Small intestine (tissue), 7 donors: ENCODE measurements around the gene SMARCA2. TPM values are rescaled to one million over a fixed set of nuclear protein-coding genes. Genes with fewer than 3 reads are reported as not detected.

ENCODE experiments used
- DNase-seq, 2 donors: peaks; one replicate each; pipeline versions ENCODE4 v3.0.0 to v3.0.0-alpha.2; 2013
- FAIRE-seq: peaks from 2 replicates; lab custom pipeline; 2012; peaks lifted over from hg19 to GRCh38; lab: Jason Lieb, UNC
- H3K27ac ChIP-seq, 3 donors: one replicate each; pipeline ENCODE4 v1.5.1; 2013; ENCODE audit warnings: low read length in 2 of 3, mild to moderate bottlenecking in 2 of 3, control low read depth in 1 of 3, inconsistent platforms in 1 of 3, low read depth in 1 of 3, moderate library complexity in 1 of 3
- H3K27me3 ChIP-seq, 3 donors: one replicate each; pipeline ENCODE4 v1.6.1; 2013; ENCODE audit warnings: low read length in 3 of 3, inconsistent platforms in 1 of 3; ENCODE audit not compliant: control insufficient read depth in 3 of 3, insufficient read depth in 3 of 3
- H3K36me3 ChIP-seq, 3 donors: one replicate each; pipeline ENCODE4 v1.6.1; 2013; ENCODE audit warnings: low read length in 3 of 3, inconsistent platforms in 1 of 3, low read depth in 1 of 3, mild to moderate bottlenecking in 1 of 3, moderate library complexity in 1 of 3; ENCODE audit not compliant: control insufficient read depth in 3 of 3, insufficient read depth in 2 of 3
- H3K4me1 ChIP-seq, 3 donors: one replicate each; pipeline ENCODE4 v1.6.1; 2013; ENCODE audit warnings: low read length in 2 of 3, inconsistent platforms in 1 of 3, low read depth in 1 of 3, mild to moderate bottlenecking in 1 of 3, moderate library complexity in 1 of 3; ENCODE audit not compliant: control insufficient read depth in 3 of 3, insufficient read depth in 2 of 3
- H3K4me3 ChIP-seq, 3 donors: one replicate each; pipeline ENCODE4 v1.5.1; 2013; ENCODE audit warnings: low read length in 3 of 3, control low read depth in 1 of 3, inconsistent platforms in 1 of 3, low read depth in 1 of 3, mild to moderate bottlenecking in 1 of 3, moderate library complexity in 1 of 3
- H3K9me3 ChIP-seq, 2 donors: one replicate each; pipeline ENCODE4 v1.6.1; 2013; ENCODE audit warnings: low read depth in 1 of 2, low read length in 1 of 2; ENCODE audit not compliant: control insufficient read depth in 2 of 2, insufficient read depth in 1 of 2
- WGBS, 3 donors: extraction: QIAGEN DNeasy Blood & Tissue Kit; methylation state at CpG; one replicate each; pipeline ENCODE4 v1.1.7; 2013; 5-methylcytosine and 5-hydroxymethylcytosine counted together
- polyA plus RNA-seq, 4 donors: library from polyadenylated mRNA; stranded (reverse) in 3 of 4; unstranded in 1 of 4; fragments of 200-250 nt in 3 of 4; fragments of 120-200 nt in 1 of 4; gene quantifications; one replicate each; pipeline versions ENCODE4 v1.2.1 to v1.2.3, GENCODE V29; 2013
- donor health status: healthy with polysubstance abuse.
- donor health status: control.
- donor health status: control.
- donor health status: Bipolar disorder and iron deficiency.
- donor health status: healthy.

The SMARCA2 gene
- polyA plus RNA-seq, 4 donors = 28.2 to 58.7 (median 32.5) TPM

- no peaks in the 10 kb centered on the region for H3K9me3 ChIP-seq
- FAIRE-seq (no peak), DNase-seq (no peak)
- no peaks in the 10 kb centered on the region for H3K27me3 ChIP-seq
- H3K36me3 ChIP-seq = peaks cover 3 to 14% (median 10%) of the 10 kb centered on the region in 3 donors
- no peak overlapping the region for H3K27ac ChIP-seq
- H3K4me3 ChIP-seq = no peak overlapping the region
- H3K4me1 ChIP-seq = no peaks in the 10 kb centered on the region
- 58 to 62% (median 62%) methylated on average over 20 of the region's 20 CpGs for WGBS, 3 donors
These were observed 24.4 kb downstream of the SMARCA2 start for GRCh38 chr9:2039294-2040180.

GRCh38 chr9:2040828-2041227 is 25.7 kb downstream of the SMARCA2 start:
- DNase-seq (no peak), FAIRE-seq (no peak)
- H3K9me3 ChIP-seq = no peaks in the 10 kb centered on the region
- H3K36me3 ChIP-seq = peaks cover 3 to 12% (median 10%) of the 10 kb centered on the region in 3 donors
- H3K27ac ChIP-seq = no peak overlapping the region
- H3K4me1 ChIP-seq = no peaks in the 10 kb centered on the region
- WGBS, 3 donors = 90 to 93% (median 92%) methylated on average over 3 of the region's 3 CpGs
- no peak overlapping the region for H3K4me3 ChIP-seq
- no peaks in the 10 kb centered on the region for H3K27me3 ChIP-seq

- Histone ChIP-seq H3K4me3 (no peak overlapping the region), H3K27me3 (no peaks in the 10 kb centered on the region), H3K4me1 (no peaks in the 10 kb centered on the region), H3K9me3 (no peaks in the 10 kb centered on the region), H3K36me3 (peaks cover 3 to 14% (median 10%) of the 10 kb centered on the region in 3 donors), H3K27ac (no peak overlapping the region)
- 92 to 96% (median 92%) methylated on average over 2 of the region's 2 CpGs for WGBS, 3 donors
- DNase-seq = no peak
- FAIRE-seq = no peak
These were observed 26.6 kb downstream of the SMARCA2 start for GRCh38 chr9:2041736-2042135.

GRCh38 chr9:2043243-2043642 is 28.1 kb downstream of the SMARCA2 start:
- FAIRE-seq = no peak
- H3K36me3 ChIP-seq = peaks cover 0 to 18% (median 14%) of the 10 kb centered on the region in 3 donors
- DNase-seq = no peak
- H3K27me3 ChIP-seq = no peaks in the 10 kb centered on the region
- WGBS, 3 donors = 79 to 92% (median 86%) methylated on average over 4 of the region's 4 CpGs
- H3K4me3 ChIP-seq = no peak overlapping the region
- H3K27ac ChIP-seq = no peak overlapping the region
- no peaks in the 10 kb centered on the region for H3K9me3 ChIP-seq
- H3K4me1 ChIP-seq = no peaks in the 10 kb centered on the region

GRCh38 chr9:2043881-2044462 is 28.8 kb downstream of the SMARCA2 start:
- 65 to 87% (median 85%) methylated on average over 12 of the region's 12 CpGs for WGBS, 3 donors
- H3K27ac ChIP-seq = no peak overlapping the region
- FAIRE-seq = no peak
- H3K27me3 ChIP-seq = no peaks in the 10 kb centered on the region
- peaks cover 0 to 18% (median 14%) of the 10 kb centered on the region in 3 donors for H3K36me3 ChIP-seq
- no peaks in the 10 kb centered on the region for H3K9me3 ChIP-seq
- no peaks in the 10 kb centered on the region for H3K4me1 ChIP-seq
- DNase-seq = peak in 1 of 2 donors; percentile 49
- H3K4me3 ChIP-seq = no peak overlapping the region

- WGBS, 3 donors = 88 to 98% (median 95%) methylated on average over 43 to 54 of the region's 54 CpGs
- FAIRE-seq = no peak
These were observed 32.1 kb downstream of the SMARCA2 start for GRCh38 chr9:2047144-2047671.

GRCh38 chr9:2047916-2048315 is 32.8 kb downstream of the SMARCA2 start:
- Histone ChIP-seq H3K4me3 (no peak overlapping the region), H3K9me3 (no peaks in the 10 kb centered on the region), H3K36me3 (peaks cover 3 to 12% (median 8%) of the 10 kb centered on the region in 3 donors), H3K27me3 (no peaks in the 10 kb centered on the region), H3K4me1 (no peaks in the 10 kb centered on the region), H3K27ac (no peak overlapping the region)
- FAIRE-seq (no peak), DNase-seq (no peak)
- 92 to 98% (median 96%) methylated on average over 5 of the region's 5 CpGs for WGBS, 3 donors

More at GRCh38 chr9:2047144-2047671, 32.1 kb downstream of the SMARCA2 start:
- Histone ChIP-seq H3K27me3 (no peaks in the 10 kb centered on the region), H3K4me1 (no peaks in the 10 kb centered on the region), H3K27ac (no peak overlapping the region), H3K36me3 (peaks cover 3 to 12% (median 8%) of the 10 kb centered on the region in 3 donors), H3K4me3 (no peak overlapping the region), H3K9me3 (no peaks in the 10 kb centered on the region)
- no peak for DNase-seq

GRCh38 chr9:2050236-2050635 is 35.1 kb downstream of the SMARCA2 start:
- H3K27me3 ChIP-seq = no peaks in the 10 kb centered on the region
- no peak overlapping the region for H3K27ac ChIP-seq
- 95 to 96% (median 95%) methylated on average over 3 of the region's 3 CpGs for WGBS, 3 donors
- H3K9me3 ChIP-seq = no peaks in the 10 kb centered on the region
- H3K4me3 ChIP-seq = no peak overlapping the region
- DNase-seq (no peak), FAIRE-seq (no peak)
- H3K36me3 ChIP-seq = peaks cover 3 to 10% (median 6%) of the 10 kb centered on the region in 3 donors
- no peaks in the 10 kb centered on the region for H3K4me1 ChIP-seq
